Measurements from ENCODE around the gene SCO2.
A peak's percentile ranks its signal among the peaks of the same experiment; 100 is the strongest.
"Not testable (repeated sequence)": the region's sequence is repeated elsewhere in the genome, so short reads cannot be mapped to it uniquely, and the experiment has no call there.

SCO2 gene

GRCh38 chr22:50522806-50523438, 2.5 kb downstream of the SCO2 start:
- Mint-ChIP-seq H3K36me3 (ENCODE audit: low read depth) (peaks cover 16% of the 10 kb centered on the region), H3K4me1 (peaks cover 6% of the 10 kb centered on the region), H3K27me3 (ENCODE audit: low read depth) (peaks cover 8% of the 10 kb centered on the region), H3K9me3 (no peaks in the 10 kb centered on the region), H3K27ac (no peak overlapping the region), H3K4me3 (peak overlapping the region; percentile 23 to 71 (median 58))
- no peak for TF ChIP-seq CTCF (IDR thresholded peaks at IDR 0.05; ENCODE audit: unreplicated experiment in 3 of 3)

- Mint-ChIP-seq H3K27me3 (ENCODE audit: low read depth) (peaks cover 2% of the 10 kb centered on the region), H3K4me3 (peak overlapping the region in 1 of 3 experiments; percentile 35), H3K9me3 (no peaks in the 10 kb centered on the region), H3K36me3 (ENCODE audit: low read depth) (peaks cover 16% of the 10 kb centered on the region), H3K27ac (no peak overlapping the region), H3K4me1 (peaks cover 6% of the 10 kb centered on the region)
- no peak for TF ChIP-seq CTCF (IDR thresholded peaks at IDR 0.05; ENCODE audit: unreplicated experiment in 3 of 3)
Measured at GRCh38 chr22:50522208-50522805, 3.1 kb downstream of the SCO2 start.

- Mint-ChIP-seq H3K9me3 (no peaks in the 10 kb centered on the region), H3K27me3 (ENCODE audit: low read depth) (no peaks in the 10 kb centered on the region), H3K27ac (no peak overlapping the region), H3K4me3 (peak overlapping the region in 1 of 3 experiments; percentile 35), H3K36me3 (ENCODE audit: low read depth) (peaks cover 20% of the 10 kb centered on the region), H3K4me1 (peaks cover 6% of the 10 kb centered on the region)
- no peak for TF ChIP-seq CTCF (IDR thresholded peaks at IDR 0.05; ENCODE audit: unreplicated experiment in 3 of 3)
Measured at GRCh38 chr22:50521710-50522109, 3.7 kb downstream of the SCO2 start.

GRCh38 chr22:50520826-50521453, 4.5 kb downstream of the SCO2 start:
- TF ChIP-seq CTCF (IDR thresholded peaks at IDR 0.05; ENCODE audit: unreplicated experiment in 3 of 3) = no peak
- no peaks in the 10 kb centered on the region for H3K27me3 Mint-ChIP-seq (ENCODE audit: low read depth)
- H3K4me1 Mint-ChIP-seq = peaks cover 6% of the 10 kb centered on the region
- no peaks in the 10 kb centered on the region for H3K9me3 Mint-ChIP-seq
- H3K27ac Mint-ChIP-seq = no peak overlapping the region
- H3K4me3 Mint-ChIP-seq = no peak overlapping the region
- peaks cover 20% of the 10 kb centered on the region for H3K36me3 Mint-ChIP-seq (ENCODE audit: low read depth)

GRCh38 chr22:50520184-50520583, 5.2 kb downstream of the SCO2 start:
- not testable (repeated sequence) for H3K4me1 Mint-ChIP-seq; H3K9me3 Mint-ChIP-seq; H3K4me3 Mint-ChIP-seq; H3K27me3 Mint-ChIP-seq (ENCODE audit: low read depth); H3K27ac Mint-ChIP-seq
- peaks cover 20% of the 10 kb centered on the region for H3K36me3 Mint-ChIP-seq (ENCODE audit: low read depth)

GRCh38 chr22:50519151-50519550, 6.2 kb downstream of the SCO2 start:
- H3K27me3 Mint-ChIP-seq (ENCODE audit: low read depth) = no peaks in the 10 kb centered on the region
- no peak overlapping the region for H3K4me3 Mint-ChIP-seq
- no peak overlapping the region for H3K27ac Mint-ChIP-seq
- TF ChIP-seq CTCF (IDR thresholded peaks at IDR 0.05; ENCODE audit: unreplicated experiment in 3 of 3) = no peak
- no peaks in the 10 kb centered on the region for H3K4me1 Mint-ChIP-seq
- no peaks in the 10 kb centered on the region for H3K9me3 Mint-ChIP-seq
- H3K36me3 Mint-ChIP-seq (ENCODE audit: low read depth) = peaks cover 22% of the 10 kb centered on the region

All from nephron (organoid).